ENCODE results near the gene SMAD6.
A peak's percentile ranks its signal among the peaks of the same experiment; 100 is the strongest.
"Not testable (repeated sequence)": the region's sequence is repeated elsewhere in the genome, so short reads cannot be mapped to it uniquely, and the experiment has no call there.

The SMAD6 gene

GRCh38 chr15:66743703-66744536 is 41.9 kb downstream of the SMAD6 start:
- no peak for DNase-seq

GRCh38 chr15:66744610-66745279 is 42.7 kb downstream of the SMAD6 start:
- no peak for DNase-seq

GRCh38 chr15:66745530-66746230 is 43.6 kb downstream of the SMAD6 start:
- no peak for DNase-seq

- no peak for DNase-seq
Observed at GRCh38 chr15:66746231-66746605, 44.2 kb downstream of the SMAD6 start.

- no peak for DNase-seq
Observed at GRCh38 chr15:66747223-66747622, 45.2 kb downstream of the SMAD6 start.

GRCh38 chr15:66747886-66748707 is 46.1 kb downstream of the SMAD6 start:
- DNase-seq, result peak in 1 of 2 experiments; percentile 34

- DNase-seq, result no peak
Observed at GRCh38 chr15:66748708-66749035, 46.6 kb downstream of the SMAD6 start.

GRCh38 chr15:66749841-66750575 is 48.0 kb downstream of the SMAD6 start:
- DNase-seq, result peak in 1 of 2 experiments; percentile 35

GRCh38 chr15:66750609-66751008 is 48.6 kb downstream of the SMAD6 start:
- no peak for DNase-seq

GRCh38 chr15:66751579-66751978 is 49.5 kb downstream of the SMAD6 start:
- DNase-seq, result peak in 1 of 2 experiments; percentile 40

- no peak for DNase-seq
Observed at GRCh38 chr15:66752078-66752477, 50.0 kb downstream of the SMAD6 start.

GRCh38 chr15:66753687-66754377 is 51.8 kb downstream of the SMAD6 start:
- no peak for DNase-seq

GRCh38 chr15:66754789-66755188 is 52.8 kb downstream of the SMAD6 start:
- no peak for DNase-seq

GRCh38 chr15:66755298-66756068 is 53.4 kb downstream of the SMAD6 start:
- no peak for DNase-seq

GRCh38 chr15:66756295-66756694 is 54.3 kb downstream of the SMAD6 start:
- DNase-seq, result no peak

GRCh38 chr15:66757030-66757429 is 55.0 kb downstream of the SMAD6 start:
- DNase-seq, result no peak

GRCh38 chr15:66757521-66757920 is 55.5 kb downstream of the SMAD6 start:
- no peak for DNase-seq

- not testable (repeated sequence) for DNase-seq
Observed at GRCh38 chr15:66758217-66758616, 56.2 kb downstream of the SMAD6 start.

GRCh38 chr15:66758844-66759243 is 56.8 kb downstream of the SMAD6 start:
- no peak for DNase-seq

- DNase-seq, result no peak
Observed at GRCh38 chr15:66760097-66760967, 58.3 kb downstream of the SMAD6 start.

Measured in SW 1271 (cell line).